ENCODE measurements around the gene ETV3. TPM values are rescaled to one million over a fixed set of nuclear protein-coding genes. Genes with fewer than 3 reads are reported as not detected.

The ETV3 gene
- total and polyA plus RNA-seq, 2 of the 13 experiments (the other 11 are each of a cell fraction or from before 2014, with no cell fraction given) = 4.2 to 5.8 TPM

DNA sequence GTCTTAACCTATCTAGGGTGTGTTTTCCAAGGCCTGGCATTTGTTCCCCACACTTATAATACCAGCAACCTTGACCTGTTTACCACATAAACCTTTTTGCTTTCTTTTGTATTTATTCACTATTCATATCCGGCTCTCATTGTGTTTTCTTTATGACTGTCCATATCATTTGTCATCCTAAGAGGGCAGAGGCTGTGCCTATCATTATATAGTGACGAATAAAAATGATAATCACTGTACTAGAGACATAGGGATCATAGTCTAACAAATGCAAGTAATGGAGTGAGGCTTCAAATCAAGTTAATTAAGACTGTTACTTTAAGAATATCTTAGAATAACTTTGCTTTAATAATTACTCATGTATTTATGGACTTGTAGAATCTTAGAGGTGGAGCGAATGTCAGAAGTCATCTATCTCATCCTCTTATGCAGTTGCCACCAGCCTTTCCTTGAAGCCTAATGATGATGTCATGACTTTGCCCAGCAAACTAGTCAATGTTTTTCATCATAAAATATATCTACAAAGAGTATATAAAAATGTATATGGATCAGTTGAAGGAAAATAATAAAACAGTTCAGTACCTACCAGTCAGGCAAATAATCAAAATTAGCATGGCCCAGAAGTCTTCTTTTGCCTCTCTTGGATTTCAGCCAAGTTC lies 4.7 kb upstream of the ETV3 start:
- Histone ChIP-seq H3K4me3 (replicated peaks in 1 of 3; ENCODE audit: insufficient read depth in 1 of 3, low read depth in 2 of 3, low read length in 3 of 3) (no peak overlapping the region), H3K36me3 (replicated peaks in 1 of 2; ENCODE audit: control insufficient read depth in 1 of 2, insufficient read depth in 2 of 2, low read length in 2 of 2) (no peaks in the 10 kb centered on the region), H3K9ac (ENCODE audit: insufficient read depth, low read depth, low read length) (no peak overlapping the region), H3K9me3 (ENCODE audit: low read length) (no peaks in the 10 kb centered on the region), H3K4me2 (ENCODE audit: low read depth, low read length) (no peak overlapping the region), H3K27me3 (ENCODE audit: control insufficient read depth in 1 of 2, insufficient read depth in 2 of 2, low read length in 2 of 2) (no peaks in the 10 kb centered on the region; a peak in 1 of 5 replicates), H3K79me2 (ENCODE audit: insufficient read depth, low read length) (peaks cover under 1% of the 10 kb centered on the region), H3K4me1 (ENCODE audit: insufficient read depth, low read length) (peaks cover 13% of the 10 kb centered on the region), H4K20me1 (ENCODE audit: insufficient read depth, low read length) (no peaks in the 10 kb centered on the region), H3K27ac (ENCODE audit: extremely low read length, insufficient read depth, low read length) (no peak overlapping the region), H2AFZ (ENCODE audit: low read length) (no peak overlapping the region)
- POLR2A ChIA-PET = no interaction called here
- FAIRE-seq (no peak), ATAC-seq (no peak), DNase-seq (ENCODE audit: low spot score) (no peak)
- TF ChIP-seq NFIB (CRISPR knock-in tag; IDR thresholded peaks at IDR 0.05; ENCODE audit: borderline replicate concordance) (no peak), ATF7 (IDR thresholded peaks at IDR 0.05) (peak; percentile 89), ATF7 (CRISPR knock-in tag; IDR thresholded peaks at IDR 0.05) (no peak), ADNP (CRISPR knock-in tag; IDR thresholded peaks at IDR 0.05) (no peak), MXD3 (CRISPR knock-in tag; IDR thresholded peaks at IDR 0.05) (no peak)
- intact Hi-C loops (cut with micrococcal nuclease; ENCODE audit: unreplicated experiment) = no loop called here
- CTCF ChIA-PET (ENCODE audit: low intra/inter-chr PET ratio, low total read pairs) = no interaction called here
- no TSS peak for BruUV-seq (replicated peaks)
- 43% methylated on average over 3 of the region's 3 CpGs for WGBS (ENCODE audit: low lambda C conversion rate)
- in situ Hi-C loops (cut with HindIII; ENCODE audit: extremely low pct_ligation_motif_present, low pct_unique_long_range_greater_than_20kb) = no loop called here

- Histone ChIP-seq H3K4me1 (ENCODE audit: insufficient read depth, low read length) (peaks cover 12% of the 10 kb centered on the region), H4K20me1 (ENCODE audit: insufficient read depth, low read length) (no peaks in the 10 kb centered on the region), H2AFZ (ENCODE audit: low read length) (no peak overlapping the region), H3K4me2 (ENCODE audit: low read depth, low read length) (no peak overlapping the region), H3K27me3 (ENCODE audit: control insufficient read depth in 1 of 2, insufficient read depth in 2 of 2, low read length in 2 of 2) (no peaks in the 10 kb centered on the region; a peak in 1 of 5 replicates), H3K4me3 (replicated peaks in 1 of 3; ENCODE audit: insufficient read depth in 1 of 3, low read depth in 2 of 3, low read length in 3 of 3) (no peak overlapping the region), H3K36me3 (replicated peaks in 1 of 2; ENCODE audit: control insufficient read depth in 1 of 2, insufficient read depth in 2 of 2, low read length in 2 of 2) (no peaks in the 10 kb centered on the region), H3K27ac (ENCODE audit: extremely low read length, insufficient read depth, low read length) (no peak overlapping the region), H3K79me2 (ENCODE audit: insufficient read depth, low read length) (peaks cover 7% of the 10 kb centered on the region), H3K9ac (ENCODE audit: insufficient read depth, low read depth, low read length) (no peak overlapping the region), H3K9me3 (ENCODE audit: low read length) (no peaks in the 10 kb centered on the region)
- CTCF ChIA-PET (ENCODE audit: low intra/inter-chr PET ratio, low total read pairs) = no interaction called here
- no peak for ATAC-seq
- intact Hi-C loops (cut with micrococcal nuclease; ENCODE audit: unreplicated experiment) (no loop called here), in situ Hi-C loops (cut with HindIII; ENCODE audit: extremely low pct_ligation_motif_present, low pct_unique_long_range_greater_than_20kb) (no loop called here)
- no peak for DNase-seq (ENCODE audit: low spot score)
- 27% methylated on average over 2 of the region's 2 CpGs for WGBS (ENCODE audit: low lambda C conversion rate)
- POLR2A ChIA-PET = no interaction called here
- BruUV-seq (replicated peaks) = no TSS peak
- no peak for FAIRE-seq
- TF ChIP-seq SAP130 (CRISPR knock-in tag; IDR thresholded peaks at IDR 0.05; ENCODE audit: low read depth) (no peak), THRA (CRISPR knock-in tag; IDR thresholded peaks at IDR 0.05; ENCODE audit: borderline replicate concordance) (no peak), ZFP36 (IDR thresholded peaks at IDR 0.05; ENCODE audit: borderline replicate concordance, low read depth, low read length, partially characterized antibody) (no peak), TBX2 (CRISPR knock-in tag; IDR thresholded peaks at IDR 0.05; ENCODE audit: borderline replicate concordance) (no peak), GZF1 (CRISPR knock-in tag; IDR thresholded peaks at IDR 0.05) (no peak), ZNF33B (CRISPR knock-in tag; IDR thresholded peaks at IDR 0.05) (no peak), ATF1 (CRISPR knock-in tag; IDR thresholded peaks at IDR 0.05) (no peak)
- TF ChIP-seq, protein P1, sequence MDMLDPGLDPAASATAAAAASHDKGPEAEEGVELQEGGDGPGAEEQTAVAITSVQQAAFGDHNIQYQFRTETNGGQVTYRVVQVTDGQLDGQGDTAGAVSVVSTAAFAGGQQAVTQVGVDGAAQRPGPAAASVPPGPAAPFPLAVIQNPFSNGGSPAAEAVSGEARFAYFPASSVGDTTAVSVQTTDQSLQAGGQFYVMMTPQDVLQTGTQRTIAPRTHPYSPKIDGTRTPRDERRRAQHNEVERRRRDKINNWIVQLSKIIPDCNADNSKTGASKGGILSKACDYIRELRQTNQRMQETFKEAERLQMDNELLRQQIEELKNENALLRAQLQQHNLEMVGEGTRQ (IDR thresholded peaks at IDR 0.05; ENCODE audit: low read depth, low read length) = no peak
- TF ChIP-seq, protein P1 (CRISPR knock-in tag; IDR thresholded peaks at IDR 0.05; ENCODE audit: borderline replicate concordance) = no peak
These were observed 4.0 kb upstream of the ETV3 start for GRCh38 chr1:157142201-157142600.
